AG04450 (cell line): ENCODE data around the gene FXYD5. TPM values are rescaled to one million over a fixed set of nuclear protein-coding genes. Genes with fewer than 3 reads are reported as not detected.

Experiments
- CTCF ChIA-PET: fragments of 300-600, 350-600 bp; formaldehyde crosslinking; extraction: SDS; loops from one replicate; lab custom pipeline; 2022; ENCODE audit warnings: antibody characterized with exemption, inconsistent platforms; lab: Charles Lee
- POLR2A ChIA-PET: fragments of 350-600 bp; formaldehyde crosslinking; extraction: SDS; loops from one replicate; lab custom pipeline; 2021; ENCODE audit warnings: antibody characterized with exemption, inconsistent platforms; lab: Yijun Ruan, JAX
- DNase-seq: peaks from one replicate; pipeline ENCODE4 v3.0.0-alpha.2; 2011; ENCODE audit warnings: low read depth, low spot score
- H3K27ac ChIP-seq: one replicate; pipeline ENCODE4 v1.5.1; 2012; ENCODE audit warnings: low read depth, low read length, control low read depth
- H3K27me3 ChIP-seq: one replicate; pipeline ENCODE4 v1.6.0; 2012; ENCODE audit warnings: low read length; ENCODE audit not compliant: control insufficient read depth, insufficient read depth
- H3K4me3 ChIP-seq: 2 replicates; pipeline ENCODE4 v1.5.1; 2011; ENCODE audit warnings: mild to moderate bottlenecking, low read depth, low read length, control low read depth
- H3K9me3 ChIP-seq: 2 replicates; pipeline ENCODE4 v1.5.1; 2012; ENCODE audit warnings: low read length; ENCODE audit not compliant: control insufficient read depth, insufficient read depth
- polyA plus RNA-seq: library from polyadenylated mRNA; depleted of rRNA; stranded (reverse); fragments of >200 nt; gene quantifications from 2 replicates; pipeline ENCODE4 v1.2.3, GENCODE V29; 2011
- TF ChIP-seq, protein P1 (sequence below): IDR thresholded peaks from 2 replicates; pipeline ENCODE4 v1.5.1; 2011; ENCODE audit warnings: low read depth, low read length, control low read depth, inconsistent platforms

The FXYD5 gene
- polyA plus RNA-seq, 1 experiment, result 80.3 TPM

DNA sequence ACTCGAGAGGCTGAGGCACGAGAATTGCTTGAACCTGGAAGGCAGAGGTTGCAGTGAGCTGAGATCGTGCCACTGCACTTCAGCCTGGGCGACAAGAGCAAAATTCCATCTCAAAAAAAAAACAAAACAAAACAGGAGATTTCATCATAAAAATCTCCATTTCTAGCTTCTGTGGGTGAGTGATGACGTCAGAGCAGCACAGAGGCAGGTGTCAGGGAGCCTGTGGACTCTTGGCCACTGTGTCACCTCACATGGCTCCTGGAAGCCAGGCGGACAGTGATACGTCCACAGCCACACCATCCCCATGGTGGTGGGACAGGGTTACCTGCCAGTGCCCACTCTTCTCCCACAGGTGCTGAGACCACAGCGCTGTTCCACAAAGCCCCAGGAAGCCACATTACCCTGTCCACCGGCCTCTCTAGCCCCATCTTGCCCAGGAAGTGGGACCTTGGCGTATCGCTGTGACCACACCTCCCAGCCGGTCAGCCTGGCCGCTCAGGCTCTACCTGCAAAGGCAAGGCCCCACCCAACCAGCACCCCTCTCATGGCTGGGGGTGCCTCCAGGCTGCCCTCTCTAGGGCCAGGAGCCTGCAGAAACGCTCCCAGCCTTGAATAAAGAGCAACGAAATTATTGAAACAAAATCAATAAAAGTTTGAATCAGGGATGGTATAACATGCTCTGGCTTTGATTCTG is 41.4 kb upstream of the FXYD5 start:
- peaks cover 9% of the 10 kb centered on the region for H3K27me3 ChIP-seq
- H3K9me3 ChIP-seq, result no peaks in the 10 kb centered on the region
- CTCF ChIA-PET, result interaction anchor here (0.6 to 1.1 kb wide), 2 partner anchors 28 to 29 kb away, joined by 3 to 9 read pairs; no protein-coding TSS in a partner anchor
- no peak overlapping the region for H3K4me3 ChIP-seq
- DNase-seq, result no peak
- POLR2A ChIA-PET, result no interaction called here
- TF ChIP-seq, protein P1, sequence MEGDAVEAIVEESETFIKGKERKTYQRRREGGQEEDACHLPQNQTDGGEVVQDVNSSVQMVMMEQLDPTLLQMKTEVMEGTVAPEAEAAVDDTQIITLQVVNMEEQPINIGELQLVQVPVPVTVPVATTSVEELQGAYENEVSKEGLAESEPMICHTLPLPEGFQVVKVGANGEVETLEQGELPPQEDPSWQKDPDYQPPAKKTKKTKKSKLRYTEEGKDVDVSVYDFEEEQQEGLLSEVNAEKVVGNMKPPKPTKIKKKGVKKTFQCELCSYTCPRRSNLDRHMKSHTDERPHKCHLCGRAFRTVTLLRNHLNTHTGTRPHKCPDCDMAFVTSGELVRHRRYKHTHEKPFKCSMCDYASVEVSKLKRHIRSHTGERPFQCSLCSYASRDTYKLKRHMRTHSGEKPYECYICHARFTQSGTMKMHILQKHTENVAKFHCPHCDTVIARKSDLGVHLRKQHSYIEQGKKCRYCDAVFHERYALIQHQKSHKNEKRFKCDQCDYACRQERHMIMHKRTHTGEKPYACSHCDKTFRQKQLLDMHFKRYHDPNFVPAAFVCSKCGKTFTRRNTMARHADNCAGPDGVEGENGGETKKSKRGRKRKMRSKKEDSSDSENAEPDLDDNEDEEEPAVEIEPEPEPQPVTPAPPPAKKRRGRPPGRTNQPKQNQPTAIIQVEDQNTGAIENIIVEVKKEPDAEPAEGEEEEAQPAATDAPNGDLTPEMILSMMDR, result no peak
- H3K27ac ChIP-seq, result no peak overlapping the region

DNA sequence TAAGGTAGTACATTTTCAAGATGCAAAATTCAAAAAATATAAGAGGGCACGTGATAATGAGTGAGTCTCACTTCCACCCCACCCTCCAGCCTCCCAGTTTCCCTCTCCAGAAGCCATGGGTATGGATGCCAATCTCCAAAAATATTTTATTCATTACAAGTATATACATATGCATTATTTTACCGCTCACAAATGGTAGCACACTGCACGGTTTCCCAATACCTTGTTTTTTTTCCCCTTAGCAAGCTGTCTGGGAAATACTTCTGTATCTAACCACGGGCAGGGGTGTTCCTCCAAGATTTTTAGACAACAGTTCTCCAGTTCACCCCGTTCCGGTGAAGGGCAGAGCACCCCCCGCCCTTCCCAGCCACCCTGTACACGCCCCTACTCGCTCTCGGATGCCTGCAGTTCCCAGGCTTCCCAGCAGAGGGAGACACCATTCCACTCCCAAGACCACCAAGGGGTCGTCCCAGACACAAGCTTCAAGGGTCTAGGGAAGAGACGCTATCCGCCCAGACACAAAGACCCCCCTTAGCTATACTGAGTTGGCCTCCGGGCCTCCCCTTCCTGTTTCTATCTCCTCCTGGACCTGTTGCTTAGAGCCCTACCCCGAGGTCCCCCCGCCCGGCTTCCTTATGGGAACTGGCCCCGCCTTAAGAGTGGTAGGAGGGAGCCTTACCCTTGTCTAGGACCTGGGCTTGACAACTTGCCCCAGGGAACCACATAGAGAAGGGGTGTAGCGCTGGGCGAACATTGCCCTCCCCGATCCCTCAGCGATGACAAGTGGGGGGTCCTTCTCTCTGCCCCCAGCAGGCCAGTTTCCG is 40.0 kb upstream of the FXYD5 start:
- DNase-seq, result no peak
- ChIA-PET CTCF (interaction anchor here (0.6 to 4.8 kb wide), 17 partner anchors 8 to 106 kb away, joined by 3 to 42 read pairs (median 4); partner anchors contain the start of genes FXYD5, FXYD7 and LGI4), POLR2A (no interaction called here)
- peaks cover 7% of the 10 kb centered on the region for H3K27me3 ChIP-seq
- no peak overlapping the region for H3K27ac ChIP-seq
- TF ChIP-seq, protein P1, result peak; percentile 98
- H3K4me3 ChIP-seq, result no peak overlapping the region
- no peaks in the 10 kb centered on the region for H3K9me3 ChIP-seq

DNA sequence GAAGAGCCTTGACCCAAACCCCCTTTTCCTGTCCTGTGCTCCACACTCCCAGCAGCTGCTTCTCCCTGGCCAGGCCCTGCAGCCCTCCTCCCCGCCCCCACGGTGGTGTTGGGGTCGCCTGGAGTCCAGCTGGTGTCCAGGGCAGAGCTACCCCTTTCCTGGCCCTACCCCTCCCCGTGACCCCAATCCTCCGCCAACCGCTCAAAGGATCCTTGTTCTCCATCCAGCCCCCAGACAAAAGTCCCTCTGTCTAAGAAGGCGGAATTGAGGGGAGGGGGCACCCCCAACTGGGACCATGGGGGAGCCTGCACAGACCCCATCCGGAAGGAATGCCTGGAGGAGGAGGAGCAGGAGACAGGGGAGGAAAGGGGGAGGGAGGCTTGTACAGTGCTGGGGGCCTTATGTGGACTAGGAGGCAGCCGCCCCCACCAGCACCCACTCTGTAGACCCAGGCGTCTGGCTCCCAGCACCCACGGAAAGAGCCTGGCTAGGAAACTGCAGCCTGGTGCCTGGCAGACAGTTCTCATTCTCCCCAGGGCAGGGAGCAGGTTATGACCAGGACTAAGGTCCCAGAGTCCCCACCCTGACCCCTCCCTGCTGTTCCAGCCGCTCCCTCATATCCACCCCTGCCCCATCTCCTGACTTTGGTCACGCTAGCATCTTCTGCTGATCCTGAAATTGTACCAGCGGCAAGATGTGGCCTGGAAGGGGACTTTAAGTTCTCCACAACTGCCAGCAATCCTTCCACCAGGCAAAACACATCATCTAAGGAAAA is 39.2 kb upstream of the FXYD5 start, which contains the start of gene FXYD3:
TSS of gene FXYD3 (plus strand) at position 647 of the 775 bp plus-strand sequence. CDS start 3,554 bp downstream, outside the sequence.
- TF ChIP-seq, protein P1, result no peak
- POLR2A ChIA-PET, result no interaction called here
- no peak within 1 kb of the TSS for H3K4me3 ChIP-seq
- CTCF ChIA-PET, result interaction anchor here (0.6 to 4.8 kb wide), 18 partner anchors 7 to 107 kb away, joined by 3 to 42 read pairs (median 4); partner anchors contain the start of genes FXYD5, FXYD7 and LGI4
- DNase-seq, result no peak
- H3K27me3 ChIP-seq, result peaks cover 7% of the 10 kb centered on the region
- H3K27ac ChIP-seq, result no peak within 1 kb of the TSS
- H3K9me3 ChIP-seq, result no peaks in the 10 kb centered on the region

DNA sequence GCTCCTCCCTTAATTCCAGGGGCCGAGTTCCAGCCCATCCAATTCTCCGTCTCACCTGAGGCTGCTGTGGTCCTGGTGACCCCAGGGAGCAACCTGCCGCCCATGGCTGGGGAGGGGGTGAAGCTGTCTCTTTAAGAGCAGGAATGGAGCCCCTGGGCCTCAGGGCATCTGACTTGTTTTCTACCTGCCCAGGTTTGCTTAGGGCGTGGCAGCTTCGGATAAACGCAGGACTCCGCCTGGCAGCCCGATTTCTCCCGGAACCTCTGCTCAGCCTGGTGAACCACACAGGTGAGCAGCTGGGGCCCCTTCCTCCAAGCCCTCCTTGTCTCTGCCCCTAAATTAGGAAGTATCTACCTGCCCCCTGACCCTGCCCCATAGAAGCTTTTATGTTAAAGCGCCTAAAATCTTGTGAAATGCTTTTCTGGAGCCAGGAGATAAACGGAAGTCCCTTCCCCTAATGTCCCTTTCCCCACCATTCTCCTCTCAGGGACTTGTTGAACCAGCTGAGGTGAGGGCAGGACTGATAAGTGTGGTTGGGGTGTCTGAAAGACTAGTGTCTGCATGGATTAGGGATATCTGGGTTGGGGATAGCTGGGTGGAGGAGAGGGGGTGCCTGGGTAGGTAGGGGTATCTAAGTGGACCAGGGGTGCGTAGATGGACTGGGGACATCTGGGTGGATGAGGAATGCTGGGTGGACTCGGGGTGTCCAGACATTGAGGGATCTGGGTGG is 38.3 kb upstream of the FXYD5 start:
- Histone ChIP-seq H3K4me3 (no peak overlapping the region), H3K27ac (no peak overlapping the region), H3K27me3 (peaks cover 7% of the 10 kb centered on the region), H3K9me3 (no peaks in the 10 kb centered on the region)
- POLR2A ChIA-PET, result no interaction called here
- DNase-seq, result no peak
- TF ChIP-seq, protein P1, result no peak
- CTCF ChIA-PET, result interaction anchor here (0.5 to 4.8 kb wide), 5 partner anchors 9 to 438 kb away, joined by 3 to 42 read pairs (median 6); partner anchors contain the start of genes FXYD7 and LGI4
